GM12892 (cell line): ENCODE data around the gene RPL13.

Source experiments
- POLR2AphosphoS5 ChIP-seq: IDR thresholded peaks from 2 replicates; pipeline ENCODE4 v1.6.1; 2011; ENCODE audit warnings: low read depth, low read length, control low read depth
- TAF1 ChIP-seq: IDR thresholded peaks from 2 replicates; pipeline ENCODE4 v1.6.1; 2011; ENCODE audit warnings: low read depth, mild to moderate bottlenecking, control low read depth, low read length, borderline replicate concordance

GRCh38 chr16:89555780-89556179, 4.7 kb upstream of the RPL13 start:
- TF ChIP-seq POLR2AphosphoS5: no peak
- no peak for TF ChIP-seq TAF1
